ENCODE measurements around the gene CNTLN.
"Not testable (repeated sequence)": the region's sequence is repeated elsewhere in the genome, so short reads cannot be mapped to it uniquely, and the experiment has no call there.

The CNTLN gene

GRCh38 chr9:17134396-17135294 lies at the start of gene CNTLN:
Gene CNTLN, plus strand, starts transcription at chr9:17135040. Its CDS starts 26 bp downstream, at chr9:17135066.
- DNase-seq (ENCODE audit: low read depth in 3 of 3) = peak in 2 of 3 experiments; percentile 45 to 74

GRCh38 chr9:17088566-17088965 lies 46.3 kb upstream of the CNTLN start:
- DNase-seq (ENCODE audit: low read depth in 3 of 3) = no peak

GRCh38 chr9:17090041-17090440 lies 44.8 kb upstream of the CNTLN start:
- no peak for DNase-seq (ENCODE audit: low read depth in 3 of 3)

GRCh38 chr9:17116400-17116837 lies 18.4 kb upstream of the CNTLN start:
- DNase-seq (ENCODE audit: low read depth in 3 of 3) = no peak

GRCh38 chr9:17117372-17117771 lies 17.5 kb upstream of the CNTLN start:
- no peak for DNase-seq (ENCODE audit: low read depth in 3 of 3)

- DNase-seq (ENCODE audit: low read depth in 3 of 3) = no peak
These were observed 14.6 kb upstream of the CNTLN start for GRCh38 chr9:17120203-17120602.

GRCh38 chr9:17121264-17121663 lies 13.6 kb upstream of the CNTLN start:
- DNase-seq (ENCODE audit: low read depth in 3 of 3) = no peak

GRCh38 chr9:17130291-17130690 lies 4.5 kb upstream of the CNTLN start:
- DNase-seq (ENCODE audit: low read depth in 3 of 3) = no peak

GRCh38 chr9:17130725-17131124 lies 4.1 kb upstream of the CNTLN start:
- DNase-seq (ENCODE audit: low read depth in 3 of 3) = no peak

- DNase-seq (ENCODE audit: low read depth in 3 of 3) = no peak
These were observed 3.3 kb upstream of the CNTLN start for GRCh38 chr9:17131494-17131893.

GRCh38 chr9:17135295-17136160 lies 688 bp downstream of the CNTLN start:
- peak in 1 of 3 experiments; percentile 8 for DNase-seq (ENCODE audit: low read depth in 3 of 3)

GRCh38 chr9:17137566-17137965 lies 2.7 kb downstream of the CNTLN start:
- no peak for DNase-seq (ENCODE audit: low read depth in 3 of 3)

GRCh38 chr9:17138503-17138902 lies 3.7 kb downstream of the CNTLN start:
- no peak for DNase-seq (ENCODE audit: low read depth in 3 of 3)

GRCh38 chr9:17140418-17140817 lies 5.6 kb downstream of the CNTLN start:
- DNase-seq (ENCODE audit: low read depth in 3 of 3) = no peak

- no peak for DNase-seq (ENCODE audit: low read depth in 3 of 3)
These were observed 13.5 kb downstream of the CNTLN start for GRCh38 chr9:17148324-17148723.

- DNase-seq (ENCODE audit: low read depth in 3 of 3) = no peak
These were observed 24.6 kb downstream of the CNTLN start for GRCh38 chr9:17159469-17159868.

- no peak for DNase-seq (ENCODE audit: low read depth in 3 of 3)
These were observed 25.5 kb downstream of the CNTLN start for GRCh38 chr9:17160327-17160726.

- DNase-seq (ENCODE audit: low read depth in 3 of 3) = no peak
These were observed 30.9 kb downstream of the CNTLN start for GRCh38 chr9:17165764-17166163.

GRCh38 chr9:17166346-17166745 lies 31.5 kb downstream of the CNTLN start:
- no peak for DNase-seq (ENCODE audit: low read depth in 3 of 3)

GRCh38 chr9:17171309-17172094 lies 36.7 kb downstream of the CNTLN start:
- no peak for DNase-seq (ENCODE audit: low read depth in 3 of 3)

- not testable (repeated sequence) for DNase-seq (ENCODE audit: low read depth in 3 of 3)
These were observed 42.7 kb downstream of the CNTLN start for GRCh38 chr9:17177496-17177895.
